DND-41 (cell line): Measurements from ENCODE around the gene COL8A1.

Experiments used
- ATAC-seq: fragments of 200-7000 bp; cut with Tn5 transposase; 3 replicates; pipeline ENCODE4 v1.9.1; 2021; ENCODE audit warnings: low read depth; ENCODE audit not compliant: insufficient read depth
- DNase-seq: peaks from one replicate; pipeline ENCODE4 v3.0.0-alpha.2; 2020
- H2AFZ ChIP-seq: 2 replicates; pipeline ENCODE4 v1.6.0; 2012; ENCODE audit warnings: low read depth, low read length
- H3K27ac ChIP-seq: 2 replicates; pipeline ENCODE4 v1.5.1; 2012; ENCODE audit warnings: low read length, inconsistent platforms
- H3K27me3 ChIP-seq: fragments of 200-600 bp; sonication (generic); 2 replicates; pipeline ENCODE4 v1.6.0; 2012; ENCODE audit warnings: low read length, mild to moderate bottlenecking, inconsistent platforms; ENCODE audit not compliant: insufficient read depth, poor library complexity
- H3K36me3 ChIP-seq: 2 replicates; pipeline ENCODE4 v1.5.1; 2012; ENCODE audit warnings: low read length, inconsistent platforms; ENCODE audit not compliant: insufficient read depth
- H3K4me1 ChIP-seq: 2 replicates; pipeline ENCODE4 v1.5.1; 2012; ENCODE audit warnings: mild to moderate bottlenecking, low read length; ENCODE audit not compliant: insufficient read depth
- H3K4me2 ChIP-seq: 2 replicates; pipeline ENCODE4 v1.6.0; 2012; ENCODE audit warnings: mild to moderate bottlenecking, moderate library complexity, low read length, inconsistent platforms; ENCODE audit not compliant: insufficient read depth
- H3K4me3 ChIP-seq, 2 experiments: fragments of 200-600 bp in 1 of 2; shearing (Covaris generic) in 1 of 2; 2 replicates each; pipeline ENCODE4 v1.5.1; 2012 to 2016; ENCODE audit warnings: inconsistent platforms in 2 of 2, low read length in 2 of 2, mild to moderate bottlenecking in 2 of 2, low read depth in 1 of 2, moderate library complexity in 1 of 2
- H3K79me2 ChIP-seq: 2 replicates; pipeline ENCODE4 v1.6.0; 2012; ENCODE audit warnings: low read length, inconsistent platforms; ENCODE audit not compliant: insufficient read depth
- H3K9ac ChIP-seq: 2 replicates; pipeline ENCODE4 v1.6.0; 2012; ENCODE audit warnings: low read depth, mild to moderate bottlenecking, inconsistent platforms, low read length, moderate library complexity
- H3K9me3 ChIP-seq: 2 replicates; pipeline ENCODE4 v1.5.1; 2012; ENCODE audit warnings: low read length, moderate library complexity, mild to moderate bottlenecking, inconsistent platforms; ENCODE audit not compliant: insufficient read depth, severe bottlenecking
- H4K20me1 ChIP-seq: 2 replicates; pipeline ENCODE4 v1.6.0; 2012; ENCODE audit warnings: low read length; ENCODE audit not compliant: insufficient read depth
- EZH2 ChIP-seq: IDR thresholded peaks from 3 replicates; pipeline ENCODE4 v1.6.1; 2012; ENCODE audit warnings: borderline replicate concordance, low read depth, mild to moderate bottlenecking, moderate library complexity, low read length, inconsistent platforms; ENCODE audit not compliant: severe bottlenecking
- TF ChIP-seq, protein P1 (sequence below): IDR thresholded peaks from 2 replicates; pipeline ENCODE4 v1.5.1; 2012; ENCODE audit warnings: borderline replicate concordance, low read length, moderate library complexity, mild to moderate bottlenecking; ENCODE audit not compliant: poor library complexity, severe bottlenecking; ENCODE audit errors: extremely low read depth

The COL8A1 gene

GRCh38 chr3:99768126-99768525, 129.7 kb downstream of the COL8A1 start:
- H3K27me3 ChIP-seq, result no peaks in the 10 kb centered on the region
- H3K27ac ChIP-seq, result no peak overlapping the region
- no peak overlapping the region for H3K4me3 ChIP-seq
- TF ChIP-seq EZH2, result no peak
- TF ChIP-seq, protein P1, sequence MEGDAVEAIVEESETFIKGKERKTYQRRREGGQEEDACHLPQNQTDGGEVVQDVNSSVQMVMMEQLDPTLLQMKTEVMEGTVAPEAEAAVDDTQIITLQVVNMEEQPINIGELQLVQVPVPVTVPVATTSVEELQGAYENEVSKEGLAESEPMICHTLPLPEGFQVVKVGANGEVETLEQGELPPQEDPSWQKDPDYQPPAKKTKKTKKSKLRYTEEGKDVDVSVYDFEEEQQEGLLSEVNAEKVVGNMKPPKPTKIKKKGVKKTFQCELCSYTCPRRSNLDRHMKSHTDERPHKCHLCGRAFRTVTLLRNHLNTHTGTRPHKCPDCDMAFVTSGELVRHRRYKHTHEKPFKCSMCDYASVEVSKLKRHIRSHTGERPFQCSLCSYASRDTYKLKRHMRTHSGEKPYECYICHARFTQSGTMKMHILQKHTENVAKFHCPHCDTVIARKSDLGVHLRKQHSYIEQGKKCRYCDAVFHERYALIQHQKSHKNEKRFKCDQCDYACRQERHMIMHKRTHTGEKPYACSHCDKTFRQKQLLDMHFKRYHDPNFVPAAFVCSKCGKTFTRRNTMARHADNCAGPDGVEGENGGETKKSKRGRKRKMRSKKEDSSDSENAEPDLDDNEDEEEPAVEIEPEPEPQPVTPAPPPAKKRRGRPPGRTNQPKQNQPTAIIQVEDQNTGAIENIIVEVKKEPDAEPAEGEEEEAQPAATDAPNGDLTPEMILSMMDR, result no peak
- no peaks in the 10 kb centered on the region for H3K9me3 ChIP-seq
- H3K9ac ChIP-seq, result no peak overlapping the region
- H3K4me1 ChIP-seq, result no peaks in the 10 kb centered on the region
- no peak overlapping the region for H3K4me2 ChIP-seq
- H2AFZ ChIP-seq, result no peak overlapping the region
- no peaks in the 10 kb centered on the region for H3K36me3 ChIP-seq
- no peaks in the 10 kb centered on the region for H3K79me2 ChIP-seq
- ATAC-seq, result no peak
- no peaks in the 10 kb centered on the region for H4K20me1 ChIP-seq
- DNase-seq, result no peak

DNA sequence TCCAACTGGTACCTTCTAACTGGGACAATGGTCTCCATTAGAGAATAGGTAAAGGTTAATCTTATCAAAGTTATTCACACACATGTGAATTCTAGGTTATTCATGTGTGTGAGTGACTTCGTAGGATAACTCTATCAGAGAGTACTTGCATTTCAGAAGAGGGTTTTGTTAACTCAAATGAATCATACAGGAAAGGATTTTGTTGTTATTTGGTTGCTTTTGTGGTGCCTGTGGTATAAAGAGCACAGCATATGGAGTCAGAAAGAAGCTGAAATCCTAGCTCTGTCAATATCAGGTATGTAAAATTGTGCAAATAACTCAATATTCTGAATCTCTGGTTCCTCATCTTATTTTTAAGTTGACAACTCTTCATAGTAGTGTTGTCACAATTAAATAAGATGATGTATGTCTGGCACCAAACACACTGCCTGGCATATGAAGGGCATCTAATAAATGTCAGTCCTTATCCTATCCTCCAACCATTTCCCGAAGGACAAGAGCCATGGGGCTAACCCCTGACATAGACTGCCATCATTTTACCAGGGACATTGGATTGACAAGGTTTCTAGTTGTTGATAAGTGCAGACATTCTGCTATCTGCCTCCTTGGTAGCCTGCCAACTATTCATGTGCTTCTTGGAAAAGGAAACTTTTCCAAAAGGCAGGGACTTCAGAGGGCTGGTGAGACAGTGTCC, 130.6 kb downstream of the COL8A1 start:
- no peaks in the 10 kb centered on the region for H3K4me1 ChIP-seq
- TF ChIP-seq EZH2, result no peak
- TF ChIP-seq, protein P1, result no peak
- no peaks in the 10 kb centered on the region for H3K9me3 ChIP-seq
- H3K27me3 ChIP-seq, result no peaks in the 10 kb centered on the region
- H3K4me2 ChIP-seq, result no peak overlapping the region
- H3K27ac ChIP-seq, result no peak overlapping the region
- no peaks in the 10 kb centered on the region for H4K20me1 ChIP-seq
- no peaks in the 10 kb centered on the region for H3K79me2 ChIP-seq
- DNase-seq (no peak), ATAC-seq (no peak)
- H2AFZ ChIP-seq, result no peak overlapping the region
- H3K36me3 ChIP-seq, result no peaks in the 10 kb centered on the region
- no peak overlapping the region for H3K9ac ChIP-seq
- no peak overlapping the region for H3K4me3 ChIP-seq

DNA sequence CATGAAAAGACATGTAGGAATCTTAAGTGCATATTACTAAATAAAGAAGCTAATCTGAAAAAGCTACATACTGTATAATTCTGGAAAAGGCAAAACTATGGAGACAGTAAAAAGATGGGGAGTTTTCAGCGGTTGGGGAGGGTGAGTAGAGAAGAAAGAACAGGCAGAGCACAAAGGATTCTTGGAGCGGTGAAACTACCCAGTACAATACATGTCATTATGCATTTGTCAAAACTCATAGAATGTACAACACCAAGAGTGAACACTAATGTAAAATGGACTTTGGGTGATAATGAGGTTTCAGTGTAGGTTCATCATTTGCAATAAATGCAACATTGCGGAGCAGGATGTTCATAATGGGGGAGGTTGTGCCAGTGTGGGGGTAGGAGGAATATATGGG, 133.8 kb downstream of the COL8A1 start:
- Histone ChIP-seq H3K4me2 (no peak overlapping the region), H3K9me3 (no peaks in the 10 kb centered on the region), H3K27me3 (no peaks in the 10 kb centered on the region), H3K9ac (no peak overlapping the region), H2AFZ (no peak overlapping the region), H3K36me3 (no peaks in the 10 kb centered on the region), H3K4me3 (no peak overlapping the region), H3K79me2 (no peaks in the 10 kb centered on the region), H3K4me1 (no peaks in the 10 kb centered on the region), H3K27ac (no peak overlapping the region), H4K20me1 (no peaks in the 10 kb centered on the region)
- ATAC-seq, result no peak
- TF ChIP-seq EZH2, result no peak
- no peak for DNase-seq

DNA sequence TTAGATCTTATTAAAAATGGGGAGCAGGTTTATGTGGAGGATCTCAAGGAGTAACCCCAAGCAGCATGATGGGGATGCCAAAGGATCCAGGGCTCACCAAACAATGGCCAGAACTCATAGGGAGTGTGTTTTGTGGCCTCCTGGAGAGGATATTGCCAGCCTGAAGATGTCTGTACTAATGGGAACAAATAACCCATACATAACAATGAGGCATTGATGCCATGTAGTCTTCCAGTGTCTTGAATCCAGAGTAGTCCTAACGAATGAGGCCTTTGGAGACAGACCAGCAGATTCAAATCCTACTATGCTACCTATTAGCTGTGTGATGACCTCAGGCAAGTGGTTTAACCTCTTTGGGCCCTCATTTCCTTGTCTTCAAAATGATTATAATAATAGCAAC, 134.3 kb downstream of the COL8A1 start:
- H3K9ac ChIP-seq, result no peak overlapping the region
- no peak for DNase-seq
- H2AFZ ChIP-seq, result no peak overlapping the region
- H3K9me3 ChIP-seq, result no peaks in the 10 kb centered on the region
- H4K20me1 ChIP-seq, result no peaks in the 10 kb centered on the region
- H3K4me3 ChIP-seq, result no peak overlapping the region
- H3K36me3 ChIP-seq, result no peaks in the 10 kb centered on the region
- no peak overlapping the region for H3K4me2 ChIP-seq
- H3K27ac ChIP-seq, result no peak overlapping the region
- no peak for ATAC-seq
- H3K4me1 ChIP-seq, result no peaks in the 10 kb centered on the region
- TF ChIP-seq EZH2, result no peak
- TF ChIP-seq, protein P1, result no peak
- no peaks in the 10 kb centered on the region for H3K27me3 ChIP-seq
- H3K79me2 ChIP-seq, result no peaks in the 10 kb centered on the region
